WERI-Rb-1 (cell line): ENCODE measurements around the gene TMEM30B.

Experiments used
- DNase-seq: peaks from one replicate; pipeline ENCODE4 v3.0.0-alpha.2; 2020
- H3K27ac ChIP-seq: fragments of 250-450 bp; sonication (Bioruptor Pico); 2 replicates; pipeline ENCODE4 v1.5.1; 2020; ENCODE audit warnings: mild to moderate bottlenecking, moderate library complexity
- H3K27me3 ChIP-seq: fragments of 250-450 bp; sonication (Bioruptor Pico); 2 replicates; pipeline ENCODE4 v1.5.1; 2021; ENCODE audit warnings: mild to moderate bottlenecking, low read depth, moderate library complexity; ENCODE audit not compliant: insufficient read depth, severe bottlenecking
- H3K36me3 ChIP-seq: fragments of 250-450 bp; sonication (Bioruptor Pico); 2 replicates; pipeline ENCODE4 v1.5.1; 2020; ENCODE audit warnings: mild to moderate bottlenecking, moderate library complexity
- H3K4me3 ChIP-seq: 2 replicates; pipeline ENCODE4 v1.5.1; 2011; ENCODE audit warnings: low read depth, mild to moderate bottlenecking, control low read depth, low read length
- H3K9me3 ChIP-seq: fragments of 250-450 bp; sonication (Bioruptor Pico); 2 replicates; pipeline ENCODE4 v1.5.1; 2021; ENCODE audit warnings: mild to moderate bottlenecking, moderate library complexity; ENCODE audit not compliant: severe bottlenecking
- TF ChIP-seq, protein P1 (sequence below): IDR thresholded peaks from 2 replicates; pipeline ENCODE4 v1.5.1; 2011; ENCODE audit warnings: low read depth, mild to moderate bottlenecking, control low read depth, inconsistent platforms, low read length

TMEM30B gene

DNA sequence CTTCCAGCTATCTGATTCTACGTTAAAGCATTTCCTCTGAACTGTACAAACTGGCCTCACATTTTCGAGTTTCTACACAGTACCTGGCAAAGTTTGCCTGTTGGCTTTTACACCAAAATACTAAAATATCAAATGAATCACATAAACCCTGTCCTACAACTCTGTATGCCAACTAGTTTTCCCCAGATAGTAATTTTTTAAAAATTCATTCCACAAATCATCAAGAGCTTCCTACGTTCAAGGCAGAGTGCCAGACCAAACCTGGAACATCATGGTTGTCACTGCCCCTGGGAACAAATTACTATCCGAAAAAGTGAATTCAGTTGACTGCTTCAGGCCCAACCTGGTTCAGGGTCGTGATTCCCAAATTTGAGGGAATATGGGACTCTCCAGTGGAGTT, 2.1 kb downstream of the TMEM30B start:
- TF ChIP-seq, protein P1, sequence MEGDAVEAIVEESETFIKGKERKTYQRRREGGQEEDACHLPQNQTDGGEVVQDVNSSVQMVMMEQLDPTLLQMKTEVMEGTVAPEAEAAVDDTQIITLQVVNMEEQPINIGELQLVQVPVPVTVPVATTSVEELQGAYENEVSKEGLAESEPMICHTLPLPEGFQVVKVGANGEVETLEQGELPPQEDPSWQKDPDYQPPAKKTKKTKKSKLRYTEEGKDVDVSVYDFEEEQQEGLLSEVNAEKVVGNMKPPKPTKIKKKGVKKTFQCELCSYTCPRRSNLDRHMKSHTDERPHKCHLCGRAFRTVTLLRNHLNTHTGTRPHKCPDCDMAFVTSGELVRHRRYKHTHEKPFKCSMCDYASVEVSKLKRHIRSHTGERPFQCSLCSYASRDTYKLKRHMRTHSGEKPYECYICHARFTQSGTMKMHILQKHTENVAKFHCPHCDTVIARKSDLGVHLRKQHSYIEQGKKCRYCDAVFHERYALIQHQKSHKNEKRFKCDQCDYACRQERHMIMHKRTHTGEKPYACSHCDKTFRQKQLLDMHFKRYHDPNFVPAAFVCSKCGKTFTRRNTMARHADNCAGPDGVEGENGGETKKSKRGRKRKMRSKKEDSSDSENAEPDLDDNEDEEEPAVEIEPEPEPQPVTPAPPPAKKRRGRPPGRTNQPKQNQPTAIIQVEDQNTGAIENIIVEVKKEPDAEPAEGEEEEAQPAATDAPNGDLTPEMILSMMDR = no peak
- Histone ChIP-seq H3K27ac (no peak overlapping the region), H3K27me3 (no peaks in the 10 kb centered on the region), H3K36me3 (no peaks in the 10 kb centered on the region), H3K4me3 (no peak overlapping the region), H3K9me3 (peaks cover 4% of the 10 kb centered on the region)
- no peak for DNase-seq

DNA sequence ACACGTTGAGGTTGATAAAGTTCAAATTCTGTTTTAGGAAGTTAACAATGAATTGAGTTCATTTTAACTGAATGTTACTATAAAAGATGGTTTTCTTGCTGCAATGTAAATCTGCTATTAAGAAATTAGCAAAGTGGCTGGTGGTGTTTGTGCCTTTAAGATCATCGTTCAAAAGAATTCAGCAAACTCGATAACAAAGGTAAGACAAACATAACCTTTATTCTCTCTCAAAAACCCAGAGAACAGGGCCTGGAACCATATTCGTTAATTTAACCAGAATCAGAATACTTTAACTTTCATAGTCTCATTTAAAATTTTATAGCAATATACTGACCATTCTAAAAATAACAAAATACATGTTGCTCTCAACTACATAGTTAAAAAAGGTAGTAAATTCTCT, 3.4 kb downstream of the TMEM30B start:
- H3K27ac ChIP-seq = no peak overlapping the region
- no peaks in the 10 kb centered on the region for H3K27me3 ChIP-seq
- DNase-seq = no peak
- no peaks in the 10 kb centered on the region for H3K36me3 ChIP-seq
- peaks cover 4% of the 10 kb centered on the region for H3K9me3 ChIP-seq
- TF ChIP-seq, protein P1 = no peak
- H3K4me3 ChIP-seq = no peak overlapping the region

DNA sequence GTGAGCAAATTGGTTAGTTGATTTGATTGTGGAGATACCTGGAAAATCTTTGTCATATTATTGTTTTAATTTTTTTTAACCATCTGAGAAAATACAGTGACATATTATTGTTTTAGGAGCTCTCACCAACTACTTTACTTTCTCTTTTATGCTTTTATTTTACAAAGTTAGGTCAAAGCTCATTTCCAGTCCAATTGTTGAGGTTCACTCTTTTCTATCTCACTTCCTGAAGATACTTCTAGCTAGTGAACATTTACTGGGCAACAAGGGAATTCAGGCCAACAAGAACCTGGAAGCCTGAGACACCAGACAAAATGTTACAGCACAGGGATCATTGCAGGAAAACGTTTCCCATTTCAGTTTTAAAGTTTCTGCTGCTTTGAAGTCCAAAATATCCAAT, 3.9 kb downstream of the TMEM30B start:
- H3K9me3 ChIP-seq = peaks cover 4% of the 10 kb centered on the region
- H3K4me3 ChIP-seq = no peak overlapping the region
- TF ChIP-seq, protein P1 = no peak
- no peaks in the 10 kb centered on the region for H3K27me3 ChIP-seq
- no peak overlapping the region for H3K27ac ChIP-seq
- DNase-seq = no peak
- H3K36me3 ChIP-seq = no peaks in the 10 kb centered on the region

DNA sequence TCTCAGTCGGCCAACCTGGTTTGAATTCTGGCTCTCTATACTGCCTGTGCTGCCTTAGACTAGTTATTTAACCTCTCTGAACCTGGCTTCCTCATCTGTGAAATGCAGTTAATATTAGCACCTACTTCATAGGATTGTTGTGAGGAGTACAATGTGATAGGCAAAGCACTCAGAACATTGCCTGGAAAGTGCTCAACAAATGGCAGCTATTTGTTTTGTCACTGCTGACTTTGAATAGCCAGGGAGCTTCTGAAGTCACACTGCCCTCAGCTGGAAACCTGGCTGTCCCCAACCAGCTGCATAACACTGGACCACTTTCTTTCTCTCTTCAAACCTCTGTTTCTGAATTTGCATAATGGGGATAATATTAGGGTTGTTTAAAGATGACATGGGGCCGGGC, 9.6 kb downstream of the TMEM30B start:
- TF ChIP-seq, protein P1 = no peak
- no peak for DNase-seq
- Histone ChIP-seq H3K27ac (no peak overlapping the region), H3K4me3 (no peak overlapping the region), H3K9me3 (no peaks in the 10 kb centered on the region), H3K36me3 (no peaks in the 10 kb centered on the region), H3K27me3 (no peaks in the 10 kb centered on the region)

DNA sequence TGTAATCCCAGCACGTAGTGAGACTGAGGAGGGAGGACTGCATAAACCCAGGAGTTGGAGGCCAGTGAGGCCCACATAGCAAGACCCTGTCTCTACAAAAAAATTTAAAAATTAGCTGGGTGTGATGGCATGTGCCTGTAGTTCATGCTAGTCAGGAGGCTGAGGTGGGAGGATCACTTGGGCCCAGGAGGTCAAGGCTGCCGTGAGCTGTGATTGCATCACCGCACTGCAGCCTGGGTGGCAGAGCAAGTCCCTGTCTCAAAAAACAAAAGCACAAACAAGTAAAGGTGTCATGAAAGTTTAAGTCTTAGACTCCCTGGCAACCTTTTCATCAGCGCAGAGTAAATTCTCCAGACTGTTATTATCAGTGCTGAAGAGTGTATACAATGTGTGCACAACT, 10.4 kb downstream of the TMEM30B start:
- Histone ChIP-seq H3K36me3 (no peaks in the 10 kb centered on the region), H3K4me3 (no peak overlapping the region), H3K9me3 (no peaks in the 10 kb centered on the region), H3K27me3 (no peaks in the 10 kb centered on the region), H3K27ac (no peak overlapping the region)
- DNase-seq = no peak
- TF ChIP-seq, protein P1 = no peak

DNA sequence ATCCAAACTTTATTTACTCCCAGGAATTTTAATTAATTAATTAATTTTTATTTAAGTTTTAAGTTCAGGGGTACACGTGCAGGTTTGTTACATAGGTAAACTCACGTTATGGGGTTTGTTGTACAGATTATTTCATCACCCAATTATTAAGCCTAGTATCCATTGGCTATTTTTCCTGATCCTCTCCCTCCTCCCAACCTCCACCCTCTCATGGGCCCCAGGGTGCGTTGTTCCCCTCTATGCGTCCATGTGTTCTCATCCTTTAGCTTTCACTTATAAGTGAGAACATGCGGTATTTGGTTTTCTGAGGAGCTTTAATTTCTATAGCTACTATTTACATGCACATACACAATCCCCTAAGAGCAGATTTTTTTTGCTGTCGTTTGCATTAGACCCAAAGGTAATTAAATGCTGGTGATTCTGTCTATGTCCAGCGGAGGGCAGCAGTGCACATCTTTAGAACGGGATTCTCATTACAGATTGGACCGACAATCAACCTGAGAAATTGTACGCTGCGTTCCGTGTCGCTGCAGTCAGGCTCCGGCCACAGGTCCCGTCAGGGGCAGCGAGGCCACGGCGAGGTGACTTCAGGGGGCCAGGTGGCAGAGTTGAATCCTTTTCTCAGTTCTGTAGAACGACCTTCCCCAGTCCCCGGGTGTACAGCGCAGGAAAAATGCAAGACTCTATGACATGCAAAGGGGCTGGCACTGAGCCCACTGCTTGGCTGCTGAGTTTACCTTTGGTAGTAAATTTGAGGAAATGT, 11.6 kb downstream of the TMEM30B start:
- Histone ChIP-seq H3K27me3 (no peaks in the 10 kb centered on the region), H3K9me3 (no peaks in the 10 kb centered on the region), H3K36me3 (no peaks in the 10 kb centered on the region), H3K27ac (no peak overlapping the region), H3K4me3 (peak overlapping the region; percentile 41)
- TF ChIP-seq, protein P1 = peak; percentile 57
- DNase-seq = peak; percentile 77
